ENCODE measurements around the gene PHOX2B.

PHOX2B gene

DNA sequence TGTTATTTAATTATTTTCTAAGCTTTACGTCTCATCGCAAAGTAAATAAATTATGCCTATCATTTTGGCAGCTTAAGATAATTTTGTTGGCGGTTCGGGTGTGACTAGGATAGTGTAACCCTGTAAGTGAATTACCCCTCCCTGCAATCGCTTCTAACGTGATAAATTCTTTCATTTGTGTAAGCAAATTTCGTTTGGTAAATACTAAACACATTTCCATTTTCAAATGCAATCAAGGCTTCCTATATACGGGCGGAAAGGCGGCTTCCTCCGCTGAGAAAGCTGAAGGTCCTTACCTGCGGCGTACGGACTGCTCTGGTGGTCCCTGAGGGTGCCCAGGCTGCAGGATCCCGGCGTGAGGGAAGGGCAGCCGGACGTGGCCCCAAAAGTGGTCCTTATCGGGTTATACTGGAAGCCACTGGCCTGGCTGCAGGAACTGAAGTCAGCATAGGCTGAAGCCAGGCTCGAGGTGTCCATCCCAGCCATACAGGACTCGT lies 403 bp downstream of the PHOX2B start:
- TF ChIP-seq, protein P1, sequence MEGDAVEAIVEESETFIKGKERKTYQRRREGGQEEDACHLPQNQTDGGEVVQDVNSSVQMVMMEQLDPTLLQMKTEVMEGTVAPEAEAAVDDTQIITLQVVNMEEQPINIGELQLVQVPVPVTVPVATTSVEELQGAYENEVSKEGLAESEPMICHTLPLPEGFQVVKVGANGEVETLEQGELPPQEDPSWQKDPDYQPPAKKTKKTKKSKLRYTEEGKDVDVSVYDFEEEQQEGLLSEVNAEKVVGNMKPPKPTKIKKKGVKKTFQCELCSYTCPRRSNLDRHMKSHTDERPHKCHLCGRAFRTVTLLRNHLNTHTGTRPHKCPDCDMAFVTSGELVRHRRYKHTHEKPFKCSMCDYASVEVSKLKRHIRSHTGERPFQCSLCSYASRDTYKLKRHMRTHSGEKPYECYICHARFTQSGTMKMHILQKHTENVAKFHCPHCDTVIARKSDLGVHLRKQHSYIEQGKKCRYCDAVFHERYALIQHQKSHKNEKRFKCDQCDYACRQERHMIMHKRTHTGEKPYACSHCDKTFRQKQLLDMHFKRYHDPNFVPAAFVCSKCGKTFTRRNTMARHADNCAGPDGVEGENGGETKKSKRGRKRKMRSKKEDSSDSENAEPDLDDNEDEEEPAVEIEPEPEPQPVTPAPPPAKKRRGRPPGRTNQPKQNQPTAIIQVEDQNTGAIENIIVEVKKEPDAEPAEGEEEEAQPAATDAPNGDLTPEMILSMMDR (conservative IDR thresholded peaks at IDR 0.05; ENCODE audit: low read depth, low read length): no peak
- H3K4me3 ChIP-seq (ENCODE audit: low read length): no peak overlapping the region
- no peak for DNase-seq (ENCODE audit: low read depth)

DNA sequence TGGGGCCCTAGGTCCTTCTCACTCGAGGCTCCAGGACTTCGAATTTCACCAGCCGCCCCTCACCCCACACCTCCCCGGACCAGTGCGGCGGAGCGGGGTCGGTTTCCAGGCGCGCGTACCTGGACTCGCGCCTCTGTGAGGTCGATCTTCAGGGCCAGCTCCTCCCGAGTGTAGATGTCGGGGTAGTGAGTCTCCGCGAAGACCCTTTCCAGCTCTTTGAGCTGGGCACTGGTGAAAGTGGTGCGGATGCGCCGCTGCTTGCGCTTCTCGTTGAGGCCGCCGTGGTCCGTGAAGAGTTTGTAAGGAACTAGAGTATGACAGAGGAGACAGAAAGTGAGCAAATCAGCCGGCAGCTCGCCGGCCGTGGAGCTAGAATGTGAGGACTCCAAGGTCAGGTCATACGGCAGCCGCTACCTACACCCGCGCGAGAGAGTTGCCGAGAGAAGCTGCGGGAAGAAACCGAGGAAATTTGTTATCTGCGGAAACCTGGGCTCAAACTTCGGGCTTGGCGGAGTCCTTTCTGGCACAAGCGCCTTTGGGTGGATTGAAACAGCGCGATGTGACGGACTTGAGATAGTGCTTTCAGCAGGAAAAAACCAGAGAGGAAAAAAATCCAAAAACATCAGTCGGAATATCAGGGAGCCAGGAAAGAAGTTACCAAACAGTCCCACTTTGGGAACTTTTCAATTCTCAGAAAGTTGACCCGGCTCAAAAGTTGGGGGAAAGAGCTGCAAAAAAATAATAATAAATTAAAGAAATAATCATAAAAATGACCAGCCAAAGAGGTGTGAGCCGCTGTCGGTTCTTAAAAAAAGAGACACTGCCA lies 1.1 kb downstream of the PHOX2B start:
- H3K4me3 ChIP-seq (ENCODE audit: low read length): no peak overlapping the region
- TF ChIP-seq, protein P1 (conservative IDR thresholded peaks at IDR 0.05; ENCODE audit: low read depth, low read length): no peak
- no peak for DNase-seq (ENCODE audit: low read depth)

DNA sequence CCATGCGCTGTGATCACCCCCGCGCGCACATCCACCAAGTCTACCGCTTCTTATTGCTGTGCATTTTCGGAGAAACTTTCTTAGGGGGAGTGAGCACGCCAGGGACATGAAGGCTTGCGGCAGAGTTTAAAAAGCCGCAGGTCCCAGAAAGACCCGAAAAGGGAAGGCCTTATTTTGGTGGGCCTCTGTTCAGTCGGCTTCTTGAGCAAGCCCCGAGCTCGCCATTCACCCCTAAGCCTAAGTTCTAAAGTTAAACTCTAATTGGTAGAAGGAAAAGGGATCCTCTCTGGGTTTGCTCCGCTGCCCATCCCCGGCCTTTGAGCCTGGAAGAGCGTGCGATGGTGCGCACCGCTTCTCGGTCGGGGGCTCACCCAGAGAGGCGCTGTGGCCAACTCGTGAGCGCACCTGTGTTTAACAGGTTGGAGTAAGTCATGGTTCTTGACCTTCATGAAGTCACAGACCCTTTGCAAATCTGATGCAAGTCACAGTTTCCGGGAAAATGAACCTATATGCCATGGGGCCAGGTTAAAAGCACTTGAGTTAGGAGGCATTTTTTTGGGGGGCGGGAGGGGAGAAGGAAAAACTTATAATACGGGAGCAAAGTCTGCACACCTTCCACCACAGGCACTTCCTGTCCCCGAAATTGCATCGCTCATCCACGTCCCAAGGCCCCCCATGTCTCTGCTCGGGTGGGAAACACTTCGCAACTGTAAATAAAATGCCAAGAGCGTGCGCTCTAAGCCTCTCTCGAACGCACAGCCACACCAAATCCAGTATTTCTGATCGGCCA lies 1.9 kb downstream of the PHOX2B start:
- H3K4me3 ChIP-seq (ENCODE audit: low read length): no peak overlapping the region
- DNase-seq (ENCODE audit: low read depth): no peak
- TF ChIP-seq, protein P1 (conservative IDR thresholded peaks at IDR 0.05; ENCODE audit: low read depth, low read length): no peak

DNA sequence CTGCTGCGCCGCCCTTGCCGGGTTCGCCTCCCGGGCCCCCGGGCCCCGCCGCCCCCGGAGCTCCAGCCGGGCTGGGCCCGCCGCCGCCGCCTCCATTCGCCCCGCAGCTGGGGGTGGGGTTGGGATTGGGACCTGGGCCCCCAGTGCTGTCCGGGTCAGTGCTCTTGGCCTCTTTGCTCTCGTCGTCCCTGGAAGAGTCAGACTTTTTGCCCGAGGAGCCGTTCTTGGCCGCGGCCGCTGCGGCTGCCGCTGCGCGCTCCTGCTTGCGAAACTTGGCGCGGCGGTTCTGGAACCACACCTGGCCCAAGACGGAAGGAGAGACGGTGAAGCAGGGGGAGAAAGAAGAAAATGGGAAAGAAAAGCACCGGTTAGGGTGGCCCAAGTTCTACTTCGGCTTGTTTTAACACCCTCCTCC lies 2.5 kb downstream of the PHOX2B start:
- H3K4me3 ChIP-seq (ENCODE audit: low read length): no peak overlapping the region
- TF ChIP-seq, protein P1 (conservative IDR thresholded peaks at IDR 0.05; ENCODE audit: low read depth, low read length): no peak

DNA sequence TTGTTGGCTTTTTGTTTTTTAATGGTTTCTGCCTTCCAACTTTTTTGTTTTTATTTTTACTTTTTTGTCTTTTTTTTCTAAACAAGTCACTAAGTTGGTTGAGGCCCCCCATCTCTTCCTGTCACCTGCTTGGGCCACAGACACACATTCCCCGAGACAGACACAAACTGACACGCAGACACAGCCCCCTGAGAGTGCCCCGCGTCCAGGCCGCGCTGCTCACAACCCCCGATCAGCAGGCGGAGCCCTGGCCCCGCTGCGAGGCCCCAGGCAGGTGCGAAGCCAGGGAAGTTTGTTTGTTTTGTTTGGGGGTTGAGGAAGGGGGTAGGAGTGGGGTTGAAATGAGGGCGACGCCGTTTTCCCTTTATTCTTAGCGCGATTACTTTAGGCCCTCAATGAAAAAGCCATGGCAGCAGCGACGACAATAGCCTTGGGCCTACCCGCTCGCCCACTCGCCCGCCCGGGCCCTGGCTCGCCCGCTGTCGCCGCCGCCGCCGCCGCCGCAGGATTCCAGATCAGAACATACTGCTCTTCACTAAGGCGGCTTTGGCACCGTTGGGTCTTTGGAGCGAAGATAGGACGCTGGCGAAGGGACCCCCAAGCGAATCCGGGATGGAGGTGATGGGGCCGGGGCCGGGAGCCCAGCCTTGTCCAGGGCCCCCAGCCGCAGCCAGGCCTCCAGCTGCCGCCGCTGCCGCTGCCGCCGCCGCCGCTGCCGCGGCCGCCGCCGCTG lies 3.1 kb downstream of the PHOX2B start:
- TF ChIP-seq, protein P1 (conservative IDR thresholded peaks at IDR 0.05; ENCODE audit: low read depth, low read length): no peak
- no peak for DNase-seq (ENCODE audit: low read depth)
- no peak overlapping the region for H3K4me3 ChIP-seq (ENCODE audit: low read length)

More for the DNA sequence above, 2.5 kb downstream of the PHOX2B start:
- no peak for DNase-seq (ENCODE audit: low read depth)

DNA sequence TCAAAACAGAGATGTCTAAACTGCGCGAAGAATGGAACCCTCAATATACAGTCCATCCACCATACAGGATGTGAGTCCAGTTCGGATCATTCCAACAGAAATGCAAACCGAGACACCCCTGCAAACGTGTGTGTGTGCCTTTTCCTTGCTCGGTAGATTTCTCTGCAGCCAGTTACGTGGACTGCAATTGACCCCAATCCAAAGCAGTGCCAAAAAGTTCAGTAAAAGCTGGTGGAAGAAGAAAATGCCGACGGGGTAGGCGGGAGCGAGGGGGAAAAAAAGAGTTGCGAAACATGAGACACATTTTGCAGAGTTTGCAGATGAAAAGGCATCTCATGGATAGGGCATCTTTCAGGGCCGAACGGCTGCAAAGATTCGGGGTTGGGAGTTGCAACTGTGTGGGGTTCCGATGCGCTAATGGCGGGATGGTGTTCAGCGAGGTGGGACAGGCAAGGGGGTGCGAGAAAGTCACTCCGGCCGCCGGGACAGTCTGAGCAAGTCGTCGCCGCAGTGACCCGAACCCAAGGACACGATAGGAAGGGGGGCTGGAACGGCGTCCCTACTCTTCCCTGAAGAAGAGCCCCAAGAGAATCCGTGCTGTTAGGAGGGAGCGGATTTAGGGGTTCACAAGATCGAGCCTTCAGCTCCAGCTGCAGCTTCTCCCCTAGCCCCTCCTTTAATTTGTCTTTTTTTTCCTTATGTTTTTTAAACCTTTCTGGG lies 3.8 kb downstream of the PHOX2B start:
- TF ChIP-seq, protein P1 (conservative IDR thresholded peaks at IDR 0.05; ENCODE audit: low read depth, low read length): no peak
- no peak for DNase-seq (ENCODE audit: low read depth)
- no peak overlapping the region for H3K4me3 ChIP-seq (ENCODE audit: low read length)
